GM12864 (cell line): ENCODE results near the gene OSBPL5.
"Not testable (repeated sequence)": the region's sequence is repeated elsewhere in the genome, so short reads cannot be mapped to it uniquely, and the experiment has no call there.

Experiments used
- DNase-seq: peaks from one replicate; pipeline ENCODE4 v3.0.0-alpha.2; 2011; ENCODE audit warnings: low read depth
- H3K4me3 ChIP-seq: 2 replicates; pipeline ENCODE4 v1.5.1; 2011; ENCODE audit warnings: mild to moderate bottlenecking, low read depth, low read length, control low read depth
- CTCF ChIP-seq: IDR thresholded peaks from 2 replicates; pipeline ENCODE4 v1.5.1; 2011; ENCODE audit warnings: low read depth, mild to moderate bottlenecking, moderate library complexity, low read length, control low read depth, inconsistent platforms; ENCODE audit errors: missing control alignments

Gene OSBPL5

DNA sequence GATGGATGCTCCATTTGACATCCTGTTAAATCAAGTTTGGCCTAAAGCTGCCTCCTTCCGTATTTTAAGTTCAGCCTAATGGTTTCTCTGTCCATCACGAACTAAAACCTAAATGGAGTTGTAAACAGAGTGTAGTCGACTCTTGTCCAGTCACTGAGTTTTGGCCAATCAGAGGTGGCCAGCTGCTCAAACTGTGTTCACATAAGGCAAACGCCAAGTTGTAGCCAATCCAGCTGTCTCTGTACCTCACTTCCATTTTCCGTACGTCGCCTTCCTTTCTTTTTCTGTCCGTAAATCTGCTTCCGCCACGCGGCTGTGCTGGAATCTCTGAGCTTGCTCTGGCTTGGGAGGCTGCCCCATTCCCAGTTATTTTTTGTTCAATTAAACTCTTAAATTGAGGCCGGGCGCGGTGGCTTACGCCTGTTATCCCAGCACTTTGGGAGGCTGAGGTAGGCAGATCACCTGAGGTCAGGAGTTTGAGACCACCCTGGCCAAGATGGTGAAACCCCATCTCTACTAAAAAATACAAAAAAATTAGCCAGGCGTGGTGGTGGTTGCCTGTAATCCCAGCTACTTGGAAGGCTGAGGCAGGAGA lies 87.2 kb downstream of the OSBPL5 start:
- no peak for TF ChIP-seq CTCF
- no peak overlapping the region for H3K4me3 ChIP-seq
- no peak for DNase-seq

DNA sequence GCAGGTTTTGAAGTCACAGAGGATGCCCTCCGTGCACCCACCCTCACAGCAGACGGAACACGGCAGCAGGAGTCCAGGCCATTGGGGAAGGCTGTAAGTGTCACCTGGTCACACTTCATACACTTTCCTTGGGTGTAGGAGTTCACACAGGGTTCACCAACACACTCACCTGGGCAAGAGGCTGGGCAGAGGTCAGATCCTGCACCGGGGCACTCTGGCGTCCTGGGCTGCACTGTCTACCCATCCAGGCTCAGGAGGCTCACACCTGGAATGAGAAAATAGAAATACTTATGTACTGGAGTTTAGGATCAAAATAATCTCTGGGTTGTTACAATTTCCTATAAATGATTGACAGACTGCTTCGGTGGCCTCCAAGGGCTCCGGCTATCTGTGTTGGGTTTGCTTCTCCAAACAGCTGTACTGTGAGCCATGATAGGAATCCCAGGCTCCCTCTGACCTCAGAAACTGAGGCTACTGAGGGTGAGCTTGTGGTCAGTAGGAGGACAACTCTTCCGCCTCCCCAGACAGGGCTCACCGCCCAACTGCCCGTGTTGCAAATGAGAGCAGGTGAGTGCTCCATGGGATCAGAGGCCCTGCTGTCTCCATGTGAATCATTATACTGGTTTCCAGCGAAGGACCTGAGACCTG lies 87.8 kb downstream of the OSBPL5 start:
- TF ChIP-seq CTCF, result no peak
- H3K4me3 ChIP-seq, result no peak overlapping the region
- no peak for DNase-seq

DNA sequence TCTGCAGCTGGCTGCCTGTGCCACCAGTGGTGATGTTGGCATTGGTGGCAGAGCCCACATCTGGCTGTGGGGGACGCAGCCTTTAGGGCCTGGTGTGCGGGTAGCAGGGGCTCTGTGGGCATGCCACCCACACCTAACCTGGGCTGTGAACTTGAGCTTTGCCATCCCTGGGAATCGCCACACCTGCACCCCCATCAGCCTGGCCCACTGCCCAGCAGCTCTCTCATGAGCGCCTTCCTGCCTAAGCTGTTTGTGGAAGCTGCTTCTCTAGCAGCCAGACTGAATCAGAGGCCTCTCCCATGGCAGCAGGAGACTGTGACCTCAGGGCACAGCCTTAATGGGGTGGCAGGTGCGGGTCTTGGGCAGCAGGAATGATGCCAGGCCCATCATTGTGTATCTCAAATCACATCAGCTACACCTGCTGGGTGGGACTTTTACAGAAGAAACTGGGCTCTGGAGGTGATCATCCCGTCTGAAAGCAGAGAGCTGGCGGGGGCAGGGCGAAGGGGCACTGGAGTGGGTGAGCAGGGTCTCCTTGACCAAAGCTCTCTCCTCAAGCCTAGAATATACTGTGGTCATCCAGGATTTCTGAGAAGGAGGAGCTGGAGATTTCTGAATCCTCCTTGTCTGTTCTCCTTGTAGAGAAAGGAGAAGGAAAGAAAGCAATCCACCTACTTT lies 90.1 kb downstream of the OSBPL5 start:
- H3K4me3 ChIP-seq, result no peak overlapping the region
- TF ChIP-seq CTCF, result no peak
- no peak for DNase-seq

- no peak for TF ChIP-seq CTCF
Measured at GRCh38 chr11:3073029-3073435, 92.1 kb downstream of the OSBPL5 start.

DNA sequence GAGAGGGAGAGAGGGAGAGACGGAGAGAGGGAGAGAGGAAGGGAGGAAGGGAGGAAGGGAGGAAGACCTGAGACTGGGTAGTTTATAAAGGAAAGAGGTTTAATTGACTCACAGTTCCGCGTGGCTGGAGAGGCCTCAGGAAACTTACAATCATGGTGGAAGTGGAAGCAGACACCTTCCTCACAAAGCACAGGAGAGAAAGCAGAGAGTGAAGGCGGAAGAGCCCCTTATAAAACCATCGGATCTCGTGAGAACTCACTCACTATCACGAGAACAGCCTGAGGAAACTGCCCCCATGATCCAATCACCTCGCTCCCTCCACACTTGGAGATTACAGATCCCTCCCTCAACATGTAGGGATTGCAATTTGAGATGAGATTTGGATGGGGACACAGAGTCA lies 95.7 kb downstream of the OSBPL5 start:
- H3K4me3 ChIP-seq, result no peak overlapping the region
- TF ChIP-seq CTCF, result no peak
- DNase-seq, result no peak

More at GRCh38 chr11:3073029-3073435, 92.1 kb downstream of the OSBPL5 start:
- DNase-seq, result no peak
- H3K4me3 ChIP-seq, result no peak overlapping the region

DNA sequence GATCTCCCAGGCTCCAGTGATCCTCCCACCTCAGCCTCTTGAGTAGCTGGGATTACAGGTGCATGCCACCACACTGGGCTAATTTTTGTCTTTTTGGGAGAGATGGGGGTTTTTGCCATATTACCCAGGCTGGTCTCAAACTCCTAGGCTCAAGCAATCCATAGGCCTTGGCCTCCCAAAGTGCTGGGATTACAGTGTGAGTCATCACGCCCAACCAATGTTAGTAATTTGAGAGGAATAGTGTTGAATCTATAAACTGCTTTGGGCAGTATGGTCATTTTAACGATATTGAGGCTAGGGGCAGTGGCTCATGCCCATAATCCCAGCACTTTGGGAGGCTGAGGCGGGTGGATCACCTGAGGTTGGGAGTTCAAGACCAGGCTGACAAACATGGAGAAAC lies 98.8 kb downstream of the OSBPL5 start:
- H3K4me3 ChIP-seq, DNase-seq: not testable (repeated sequence)

GRCh38 chr11:3064709-3065108 lies 100.4 kb downstream of the OSBPL5 start:
- not testable (repeated sequence) for H3K4me3 ChIP-seq, DNase-seq

DNA sequence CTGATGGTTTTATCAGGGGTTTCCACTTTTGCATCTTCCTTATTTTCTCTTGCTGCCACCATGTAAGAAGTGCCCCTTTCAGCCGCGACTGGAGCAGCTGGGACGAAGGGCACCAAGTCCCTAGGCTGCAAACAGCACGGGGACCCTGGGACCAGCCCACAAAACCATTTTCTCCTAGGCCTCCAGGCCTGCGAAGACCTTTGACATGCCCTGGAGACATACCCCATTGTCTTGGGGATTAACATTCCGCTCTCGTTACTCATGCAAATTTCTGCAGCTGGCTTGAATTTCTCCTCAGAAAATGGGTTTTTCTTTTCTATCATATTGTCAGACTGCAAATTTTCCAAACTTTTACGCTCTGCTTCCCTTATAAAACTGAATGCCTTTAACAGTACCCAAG lies 101.2 kb downstream of the OSBPL5 start:
- not testable (repeated sequence) for H3K4me3 ChIP-seq

DNA sequence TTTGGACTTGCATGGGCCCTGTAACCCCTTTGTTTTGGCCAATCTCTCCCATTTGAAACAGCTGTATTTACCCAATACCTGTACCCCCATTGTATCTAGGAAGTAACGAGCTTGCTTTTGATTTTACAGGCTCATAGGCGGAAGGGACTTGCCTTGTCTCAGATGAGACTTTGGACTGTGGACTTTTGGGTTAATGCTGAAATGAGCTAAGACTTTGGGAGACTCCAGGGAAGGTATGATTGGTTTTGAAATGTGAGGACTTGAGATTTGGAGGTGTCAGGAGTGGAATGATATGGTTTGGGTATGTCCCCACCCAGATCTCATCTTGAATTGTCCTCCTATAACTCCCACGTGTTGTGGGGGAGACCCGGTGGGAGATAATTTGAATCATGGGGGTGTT lies 101.7 kb downstream of the OSBPL5 start:
- not testable (repeated sequence) for H3K4me3 ChIP-seq, DNase-seq

More for the DNA sequence above, 101.2 kb downstream of the OSBPL5 start:
- not testable (repeated sequence) for DNase-seq
